Transverse colon (tissue), 4 donors: ENCODE measurements around the gene CRYAB. TPM values are rescaled to one million over a fixed set of nuclear protein-coding genes. Genes with fewer than 3 reads are reported as not detected.

Experiments used
- small RNA-seq, 4 donors: library from RNA; depleted of rRNA; stranded (forward); fragments of <200 nt; gene quantifications; one replicate each; pipeline ENCODE3, GENCODE V24; 2016
- total RNA-seq, 4 donors: library from RNA; depleted of rRNA; stranded (reverse); fragments of >200 nt; gene quantifications; one replicate each; pipeline ENCODE4 v1.1.0, GENCODE V29; 2016

CRYAB gene
- total RNA-seq, 4 donors from 2014 or later = 38.0 to 112 (median 68.2) TPM

Small RNA genes within 50 kb of the gene (small RNA-seq; reads per million reads assigned to genes)
- gene C11orf52 (0 reads per million in 4 donors), gene GNG5P3 (0 reads per million in 4 donors), gene RNA5SP351 (0 reads per million in 4 donors), gene RPL37AP8 (0 to 5.5 (median 0.71) reads per million in 4 donors)

Other genes with a start within 250 kb of the CRYAB start
- gene PPP2R1B, start 145.4 kb downstream of the CRYAB start, total RNA-seq = 10 to 100 TPM; 28.1 to 55.5 (median 41.5) TPM
- 10 to 100 TPM; 18.4 to 51.1 (median 35.0) TPM for gene ALG9, start 40.2 kb downstream of the CRYAB start, total RNA-seq
- 1 to 10 TPM in 3 of 4 donors, not detected in 1; 1.4 to 3.4 (median 1.5) TPM for gene FDXACB1, start 32.6 kb downstream of the CRYAB start, total RNA-seq
- 10 to 100 TPM in 2 of 4 donors, under 1 TPM in 1, not detected in 1; 0.20 to 19.8 (median 18.8) TPM for gene CFAP68, start 32.2 kb downstream of the CRYAB start, total RNA-seq
- 1 to 10 TPM in 1 of 4 donors, not detected in 3; 1.3 TPM for gene HSPB2, start 964 bp upstream of the CRYAB start, total RNA-seq
- gene C11orf52, start 7.1 kb upstream of the CRYAB start, total RNA-seq = 10 to 100 TPM in 1 of 4 donors, 1 to 10 TPM in 2, not detected in 1; 3.0 to 11.1 (median 9.1) TPM
- 100 to 1,000 TPM in 1 of 4 donors, 10 to 100 TPM in 3; 21.8 to 115 (median 35.0) TPM for gene DIXDC1, start 25.6 kb upstream of the CRYAB start, total RNA-seq
- 10 to 100 TPM; 20.2 to 40.3 (median 23.8) TPM for gene DLAT, start 113.6 kb upstream of the CRYAB start, total RNA-seq
- gene PIH1D2, start 162.2 kb upstream of the CRYAB start, total RNA-seq = 100 to 1,000 TPM in 1 of 4 donors, 1 to 10 TPM in 1, under 1 TPM in 1, not detected in 1; 0.68 to 372 (median 1.6) TPM
- 10 to 100 TPM in 2 of 4 donors, 1 to 10 TPM in 2; 3.0 to 24.0 (median 8.7) TPM for gene NKAPD1, start 162.5 kb upstream of the CRYAB start, total RNA-seq
- gene TIMM8B, start 175.0 kb upstream of the CRYAB start, total RNA-seq = 10 to 100 TPM; 26.2 to 58.9 (median 40.6) TPM
- 100 to 1,000 TPM in 3 of 4 donors, 10 to 100 TPM in 1; 30.3 to 268 (median 145) TPM for gene SDHD, start 175.1 kb upstream of the CRYAB start, total RNA-seq